Panc1 (cell line): ENCODE measurements around the gene LRMDA. TPM values are rescaled to one million over a fixed set of nuclear protein-coding genes. Genes with fewer than 3 reads are reported as not detected.

ENCODE experiments used
- ATAC-seq: fragments of 200-7000 bp; cut with Tn5 transposase; 2 replicates; pipeline ENCODE4 v1.9.1; 2020; ENCODE audit warnings: mild to moderate bottlenecking, moderate library complexity
- BruUV-seq: library from RNA; stranded (reverse); fragments of 400-500 nt; replicated peaks from 2 replicates; lab custom pipeline; 2021; lab: Mats Ljungman, UMichigan
- CTCF ChIA-PET: fragments of 300-600 bp; sonication (Branson Sonifier 250); formaldehyde crosslinking; loops from one replicate; lab custom pipeline; 2022; ENCODE audit warnings: antibody characterized with exemption; lab: Charles Lee
- POLR2A ChIA-PET: fragments of 300-600 bp; sonication (Branson Sonifier 250); formaldehyde crosslinking; loops from one replicate; lab custom pipeline; 2022; ENCODE audit warnings: antibody characterized with exemption; lab: Charles Lee
- DNase-seq: peaks from one replicate; pipeline ENCODE4 v3.0.0-alpha.2; 2010; ENCODE audit warnings: low read depth, low spot score
- H3K27ac ChIP-seq: 2 replicates; pipeline ENCODE4 v1.5.1; 2011; ENCODE audit warnings: mild to moderate bottlenecking, low read length, inconsistent platforms
- H3K27me3 ChIP-seq: fragments of 200-500 bp; sonication (Bioruptor generic); 2 replicates; pipeline ENCODE4 v1.6.0; 2014; ENCODE audit warnings: low read length, inconsistent platforms; ENCODE audit not compliant: control insufficient read depth, insufficient read depth
- H3K36me3 ChIP-seq: fragments of 200-500 bp; sonication (Bioruptor generic); 2 replicates; pipeline ENCODE4 v1.5.1; 2014; ENCODE audit warnings: inconsistent platforms, mild to moderate bottlenecking, low read length, moderate library complexity; ENCODE audit not compliant: control insufficient read depth, insufficient read depth
- H3K4me1 ChIP-seq: 2 replicates; pipeline ENCODE4 v1.5.1; 2011; ENCODE audit warnings: inconsistent platforms, mild to moderate bottlenecking, low read length, moderate library complexity; ENCODE audit not compliant: control insufficient read depth, insufficient read depth
- H3K4me3 ChIP-seq, 2 experiments: 2 replicates each; pipeline ENCODE4 v1.5.1; 2011 to 2012; ENCODE audit warnings: low read depth in 2 of 2, low read length in 2 of 2, mild to moderate bottlenecking in 2 of 2, inconsistent platforms in 1 of 2, moderate library complexity in 1 of 2
- H3K9me3 ChIP-seq: fragments of 200-500 bp; sonication (Bioruptor generic); 2 replicates; pipeline ENCODE4 v1.5.1; 2014; ENCODE audit warnings: low read depth, mild to moderate bottlenecking, inconsistent platforms, low read length, moderate library complexity; ENCODE audit not compliant: control insufficient read depth, insufficient read depth
- CTCF ChIP-seq: fragments of 450-650 bp; IDR thresholded peaks from 2 replicates; pipeline ENCODE4 v1.5.1; 2017; ENCODE audit warnings: mild to moderate bottlenecking
- POLR2AphosphoS5 ChIP-seq: IDR thresholded peaks from 2 replicates; pipeline ENCODE4 v1.6.1; 2012; ENCODE audit warnings: mild to moderate bottlenecking, low read depth, low read length, moderate library complexity
- REST ChIP-seq, 2 experiments: IDR thresholded peaks; 2 replicates each; pipeline ENCODE4 v1.6.1; 2011 to 2012; ENCODE audit warnings: low read depth in 2 of 2, control low read depth in 1 of 2, low read length in 1 of 2, mild to moderate bottlenecking in 1 of 2, moderate library complexity in 1 of 2; ENCODE audit not compliant: insufficient read depth in 1 of 2
- SIN3A ChIP-seq: IDR thresholded peaks from 2 replicates; pipeline ENCODE4 v1.6.1; 2012; ENCODE audit warnings: low read depth, mild to moderate bottlenecking, low read length, moderate library complexity, borderline replicate concordance; ENCODE audit not compliant: insufficient read depth
- TCF7L2 ChIP-seq: IDR thresholded peaks from 2 replicates; pipeline ENCODE4 v1.6.1; 2011; ENCODE audit warnings: mild to moderate bottlenecking, low read depth, low read length, inconsistent platforms
- in situ Hi-C: cut with HindIII; loops from 2 replicates; pipeline ENCODE4 v1.10.0; 2016; ENCODE audit warnings: low sequenced_read_pairs, low pct_unique_long_range_greater_than_20kb
- intact Hi-C: fragments of 100-400 bp; cut with micrococcal nuclease; formaldehyde crosslinking; loops from one replicate; pipeline ENCODE4 v1.10.0; 2022; ENCODE audit not compliant: unreplicated experiment
- total RNA-seq: library from RNA; stranded (reverse); gene quantifications from one replicate; pipeline ENCODE4 v1.2.1, GENCODE V29; 2021; ENCODE audit not compliant: unreplicated experiment

Gene LRMDA
- total RNA-seq, 1 experiment from 2014 or later: 1.2 TPM

- ChIA-PET POLR2A (no interaction called here), CTCF (no interaction called here)
- TF ChIP-seq CTCF: no peak
- TF ChIP-seq SIN3A: no peak
- no peak for TF ChIP-seq REST (IDR thresholded peaks at IDR 0.05; ENCODE audit: insufficient read depth in 1 of 2, low read depth in 2 of 2, low read length in 1 of 2)
- no peak for TF ChIP-seq TCF7L2
- TF ChIP-seq POLR2AphosphoS5: no peak
- no peaks in the 10 kb centered on the region for H3K36me3 ChIP-seq
- no TSS peak for BruUV-seq
- DNase-seq: no peak
- intact Hi-C loops (no loop called here), in situ Hi-C loops (no loop called here)
- H3K9me3 ChIP-seq: no peaks in the 10 kb centered on the region
- H3K4me3 ChIP-seq: no peak overlapping the region
- H3K4me1 ChIP-seq: no peaks in the 10 kb centered on the region
- H3K27ac ChIP-seq: no peak overlapping the region
- H3K27me3 ChIP-seq: peaks cover 4% of the 10 kb centered on the region
- ATAC-seq: no peak
Observed at GRCh38 chr10:75544386-75544785, 113.0 kb downstream of the LRMDA start.

- BruUV-seq: no TSS peak
- ChIA-PET CTCF (interaction anchor here (0.7 kb wide), 1 partner anchor 9 kb away, joined by 4 read pairs; no protein-coding TSS in a partner anchor), POLR2A (no interaction called here)
- H3K27me3 ChIP-seq: no peaks in the 10 kb centered on the region
- ATAC-seq (no peak), DNase-seq (no peak)
- no peaks in the 10 kb centered on the region for H3K4me1 ChIP-seq
- in situ Hi-C loops (no loop called here), intact Hi-C loops (no loop called here)
- TF ChIP-seq POLR2AphosphoS5 (no peak), SIN3A (no peak), REST (IDR thresholded peaks at IDR 0.05; ENCODE audit: insufficient read depth in 1 of 2, low read depth in 2 of 2, low read length in 1 of 2) (no peak), CTCF (no peak), TCF7L2 (no peak)
- no peaks in the 10 kb centered on the region for H3K9me3 ChIP-seq
- no peak overlapping the region for H3K4me3 ChIP-seq
- H3K36me3 ChIP-seq: no peaks in the 10 kb centered on the region
- H3K27ac ChIP-seq: no peak overlapping the region
Observed at GRCh38 chr10:75544993-75545706, 113.7 kb downstream of the LRMDA start.
